Transverse colon (tissue), 4 donors: ENCODE data around the gene HSPA4. TPM values are rescaled to one million over a fixed set of nuclear protein-coding genes. Genes with fewer than 3 reads are reported as not detected.

Experiments
- DNase-seq: peaks from one replicate; pipeline ENCODE4 v3.0.0-alpha.2; 2019
- H3K27ac ChIP-seq, 4 donors: fragments of 200-600 bp; sonication (generic); 2 replicates each; pipeline ENCODE4 v1.5.1; 2016 to 2018; ENCODE audit warnings: inconsistent platforms in 4 of 4
- H3K27me3 ChIP-seq: fragments of 200-600 bp; sonication (generic); 2 replicates; pipeline ENCODE4 v1.5.1; 2017; ENCODE audit warnings: inconsistent platforms
- H3K36me3 ChIP-seq, 4 donors: fragments of 200-600 bp; sonication (generic); 2 replicates each; pipeline ENCODE4 v1.5.1; 2017 to 2019; ENCODE audit warnings: inconsistent platforms in 4 of 4
- H3K4me1 ChIP-seq, 4 donors: fragments of 200-600 bp; sonication (generic); 2 replicates each; pipeline ENCODE4 v1.5.1; 2017 to 2020; ENCODE audit warnings: inconsistent platforms in 4 of 4
- H3K4me3 ChIP-seq, 4 donors: fragments of 200-600 bp; sonication (generic); 1 replicate in 1 of 4; 2 replicates in 3 of 4; pipeline versions ENCODE4 v1.5.1 to v1.6.1; 2017 to 2019; ENCODE audit warnings: inconsistent platforms in 4 of 4
- H3K9me3 ChIP-seq, 2 donors: fragments of 200-600 bp; sonication (generic); 2 replicates each; pipeline ENCODE4 v1.5.1; 2017 to 2019; ENCODE audit warnings: inconsistent platforms in 2 of 2
- CTCF ChIP-seq, 5 experiments: fragments of 200-600 bp in 3 of 5; fragments of 450-650 bp in 2 of 5; sonication (generic) in 3 of 5; IDR thresholded peaks; 1 replicate in 2 of 5; 2 replicates in 3 of 5; pipeline ENCODE4 v1.5.1; 2016 to 2017; ENCODE audit warnings: antibody characterized with exemption in 5 of 5, inconsistent platforms in 3 of 5, mild to moderate bottlenecking in 2 of 5, moderate library complexity in 1 of 5
- EP300 ChIP-seq: sonication (generic); formaldehyde crosslinking; IDR thresholded peaks from one replicate; pipeline ENCODE4 v1.6.1; 2017; ENCODE audit warnings: antibody characterized with exemption, low read depth
- POLR2A ChIP-seq: fragments of 450-650 bp; IDR thresholded peaks from one replicate; pipeline ENCODE4 v1.6.1; 2016; ENCODE audit warnings: antibody characterized with exemption, mild to moderate bottlenecking, moderate library complexity
- POLR2AphosphoS5 ChIP-seq, 3 donors: sonication (generic); formaldehyde crosslinking; IDR thresholded peaks; one replicate each; pipeline ENCODE4 v1.6.1; 2016; ENCODE audit warnings: antibody characterized with exemption in 3 of 3
- WGBS, 2 donors: methylation state at CpG; one replicate each; pipeline ENCODE4 v1.1.5; 2018; ENCODE audit warnings: low coverage in 1 of 2; 5-methylcytosine and 5-hydroxymethylcytosine counted together
- in situ Hi-C, 4 donors: fragments of 200-750 bp; cut with MboI; loops; one replicate each; pipeline versions ENCODE4 v1.15.0 to v1.15.1; 2017; ENCODE audit warnings: low sequenced_read_pairs in 3 of 4, low pct_ligation_motif_present in 1 of 4, low pct_unique_long_range_greater_than_20kb in 1 of 4
- intact Hi-C: fragments of 100-400 bp; cut with DNase I; formaldehyde crosslinking; loops from one replicate; pipeline ENCODE4 v1.15.1; 2023; ENCODE audit warnings: low total_unique reads
- total RNA-seq, 4 donors: library from RNA; depleted of rRNA; stranded (reverse); fragments of >200 nt; gene quantifications; one replicate each; pipeline ENCODE4 v1.1.0, GENCODE V29; 2016

The HSPA4 gene
- total RNA-seq, 4 donors from 2014 or later = 34.4 to 52.5 (median 46.5) TPM

GRCh38 chr5:133119233-133119711 is 67.5 kb downstream of the HSPA4 start:
- TF ChIP-seq POLR2AphosphoS5 (IDR thresholded peaks at IDR 0.05) (no peak), POLR2A (no peak), CTCF (IDR thresholded peaks at IDR 0.05) (no peak)
- no peaks in the 10 kb centered on the region for H3K27me3 ChIP-seq
- 33 to 90% methylated on average over 2 to 4 of the region's 4 CpGs for WGBS, 2 donors
- intact Hi-C loops (loop anchor here (10.0 kb wide), 2 partner anchors 126 to 756 kb away; no protein-coding TSS in a partner anchor), in situ Hi-C loops (loop anchor here in 3 of 4 donors (25.0 kb wide), 2 partner anchors 168 to 743 kb away; no protein-coding TSS in a partner anchor)
- no peak for DNase-seq
- H3K27ac ChIP-seq = no peak overlapping the region
- H3K36me3 ChIP-seq = no peaks in the 10 kb centered on the region
- H3K4me3 ChIP-seq = no peak overlapping the region
- peaks cover 0 to 22% (median 17%) of the 10 kb centered on the region in 4 donors for H3K4me1 ChIP-seq
- H3K9me3 ChIP-seq = no peaks in the 10 kb centered on the region

- WGBS, 2 donors = 68% methylated on average over 7 of the region's 7 CpGs; no CpG with 5 or more reads in 1 of the 2 donors
- Histone ChIP-seq H3K4me3 (no peak overlapping the region), H3K9me3 (no peaks in the 10 kb centered on the region), H3K27ac (peak overlapping the region in 2 of 4 donors; percentile 48 to 53), H3K36me3 (no peaks in the 10 kb centered on the region), H3K27me3 (no peaks in the 10 kb centered on the region), H3K4me1 (peaks cover 0 to 22% (median 17%) of the 10 kb centered on the region in 4 donors)
- no peak for DNase-seq
- TF ChIP-seq EP300 = no peak
- no peak for TF ChIP-seq POLR2AphosphoS5 (IDR thresholded peaks at IDR 0.05)
- TF ChIP-seq CTCF (IDR thresholded peaks at IDR 0.05) = no peak
- TF ChIP-seq POLR2A = no peak
- in situ Hi-C loops (loop anchor here in 3 of 4 donors (25.0 kb wide), 2 partner anchors 167 to 742 kb away; no protein-coding TSS in a partner anchor), intact Hi-C loops (no loop called here)
These were observed 68.4 kb downstream of the HSPA4 start for GRCh38 chr5:133120156-133120750.

GRCh38 chr5:133121080-133121479 is 69.3 kb downstream of the HSPA4 start:
- Histone ChIP-seq H3K36me3 (no peaks in the 10 kb centered on the region), H3K27ac (peak overlapping the region in 3 of 4 donors; percentile 17 to 53 (median 48)), H3K4me1 (peaks cover 0 to 22% (median 17%) of the 10 kb centered on the region in 4 donors), H3K9me3 (no peaks in the 10 kb centered on the region), H3K4me3 (no peak overlapping the region), H3K27me3 (no peaks in the 10 kb centered on the region)
- 40% methylated on average over 2 of the region's 2 CpGs; no CpG with 5 or more reads in 1 of the 2 donors for WGBS, 2 donors
- intact Hi-C loops (no loop called here), in situ Hi-C loops (loop anchor here in 3 of 4 donors (25.0 kb wide), 2 partner anchors 166 to 741 kb away; no protein-coding TSS in a partner anchor)
- DNase-seq = no peak
- no peak for TF ChIP-seq EP300
- peak in 2 of 5 experiments; percentile 36 to 39 for TF ChIP-seq CTCF (IDR thresholded peaks at IDR 0.05)

GRCh38 chr5:133121611-133122150 is 69.9 kb downstream of the HSPA4 start:
- Histone ChIP-seq H3K4me1 (peaks cover 0 to 22% (median 17%) of the 10 kb centered on the region in 4 donors), H3K27me3 (no peaks in the 10 kb centered on the region), H3K4me3 (no peak overlapping the region), H3K9me3 (no peaks in the 10 kb centered on the region), H3K36me3 (no peaks in the 10 kb centered on the region), H3K27ac (peak overlapping the region in 2 of 4 donors; percentile 48 to 53)
- intact Hi-C loops = no loop called here
- WGBS, 2 donors = 78% methylated on average over 9 of the region's 9 CpGs; no CpG with 5 or more reads in 1 of the 2 donors
- no peak for TF ChIP-seq POLR2AphosphoS5 (IDR thresholded peaks at IDR 0.05)
- TF ChIP-seq EP300 = no peak
- TF ChIP-seq CTCF (IDR thresholded peaks at IDR 0.05) = no peak
- in situ Hi-C loops = loop anchor here in 3 of 4 donors (25.0 kb wide), 2 partner anchors 166 to 741 kb away; no protein-coding TSS in a partner anchor
- no peak for DNase-seq
